IPS DF 6.9 (cell line): ENCODE measurements around the gene MIPOL1.
"Not testable (repeated sequence)": the region's sequence is repeated elsewhere in the genome, so short reads cannot be mapped to it uniquely, and the experiment has no call there.

Experiments
- DNase-seq: peaks from one replicate; pipeline ENCODE4 v3.0.0-alpha.2; 2013; ENCODE audit warnings: low read depth, low spot score
- H3K27ac ChIP-seq: one replicate; pipeline ENCODE4 v1.5.1; 2013; ENCODE audit warnings: low read length, control low read depth
- H3K27me3 ChIP-seq: 2 replicates; pipeline ENCODE4 v1.6.1; 2013; ENCODE audit warnings: mild to moderate bottlenecking, low read length; ENCODE audit not compliant: control insufficient read depth, insufficient read depth
- H3K36me3 ChIP-seq: 2 replicates; pipeline ENCODE4 v1.6.1; 2013; ENCODE audit warnings: low read length; ENCODE audit not compliant: control insufficient read depth, insufficient read depth
- H3K4me1 ChIP-seq: 2 replicates; pipeline ENCODE4 v1.6.1; 2013; ENCODE audit warnings: low read length; ENCODE audit not compliant: control insufficient read depth, insufficient read depth
- H3K4me3 ChIP-seq: 2 replicates; pipeline ENCODE4 v1.5.1; 2013; ENCODE audit warnings: mild to moderate bottlenecking, low read length
- H3K9me3 ChIP-seq: 2 replicates; pipeline ENCODE4 v1.6.1; 2013; ENCODE audit warnings: low read length, inconsistent platforms; ENCODE audit not compliant: control insufficient read depth, insufficient read depth
- WGBS: extraction: QIAGEN DNeasy Blood & Tissue Kit; methylation state at CpG from one replicate; pipeline ENCODE4 v1.1.7; 2013; ENCODE audit warnings: mixed read lengths, missing lambda C conversion rate; ENCODE audit not compliant: insufficient read length, insufficient coverage; 5-methylcytosine and 5-hydroxymethylcytosine counted together

MIPOL1 gene

DNA sequence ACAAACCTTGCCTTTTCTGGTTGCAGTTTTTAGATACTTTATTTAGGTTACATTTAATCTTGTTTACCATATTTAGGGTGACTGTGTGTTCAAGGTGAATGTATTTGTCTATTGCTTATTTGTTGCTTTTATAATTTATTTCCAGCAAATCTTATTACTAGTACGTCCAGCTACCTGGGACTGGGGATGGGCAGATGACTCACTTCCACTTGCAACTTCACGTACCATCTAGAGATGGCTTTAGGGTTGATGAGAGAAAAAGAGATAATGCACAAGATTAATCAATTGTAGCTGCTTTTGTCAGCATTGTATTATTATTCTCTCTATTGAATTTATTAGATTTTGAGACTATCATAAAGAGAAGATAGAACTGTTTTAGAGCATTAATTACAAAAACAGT is 5.1 kb downstream of the MIPOL1 start:
- H3K9me3 ChIP-seq = peaks cover 3% of the 10 kb centered on the region
- H3K4me3 ChIP-seq = no peak overlapping the region
- H3K4me1 ChIP-seq = no peaks in the 10 kb centered on the region
- WGBS = no CpG with 5 or more reads among the region's 2 CpGs
- H3K27ac ChIP-seq = no peak overlapping the region
- H3K36me3 ChIP-seq = no peaks in the 10 kb centered on the region
- H3K27me3 ChIP-seq = no peaks in the 10 kb centered on the region
- DNase-seq = no peak

DNA sequence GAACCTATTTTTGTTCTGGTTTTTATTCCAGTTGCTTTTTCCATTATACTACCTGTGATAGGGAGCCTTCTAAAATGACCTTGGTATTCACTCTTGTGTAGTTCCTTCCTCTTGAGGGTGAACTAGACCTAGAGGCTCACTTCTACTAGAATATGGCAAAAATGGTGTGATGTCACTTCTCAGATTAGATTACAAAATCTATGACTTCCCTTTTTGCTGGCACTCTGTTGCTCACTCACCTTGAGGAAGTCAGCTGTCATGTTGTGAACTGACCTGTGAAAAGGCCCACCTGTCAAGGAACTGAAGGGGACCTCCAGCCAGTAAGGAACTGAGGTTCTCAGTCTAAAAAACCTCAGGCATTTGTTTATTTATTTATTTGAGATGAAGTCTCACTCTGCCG is 5.7 kb downstream of the MIPOL1 start:
- Histone ChIP-seq H3K9me3 (peaks cover 3% of the 10 kb centered on the region), H3K27me3 (no peaks in the 10 kb centered on the region), H3K27ac (no peak overlapping the region), H3K36me3 (no peaks in the 10 kb centered on the region), H3K4me3 (no peak overlapping the region), H3K4me1 (no peaks in the 10 kb centered on the region)
- no peak for DNase-seq
- WGBS = no CpG with 5 or more reads among the region's 1 CpG

DNA sequence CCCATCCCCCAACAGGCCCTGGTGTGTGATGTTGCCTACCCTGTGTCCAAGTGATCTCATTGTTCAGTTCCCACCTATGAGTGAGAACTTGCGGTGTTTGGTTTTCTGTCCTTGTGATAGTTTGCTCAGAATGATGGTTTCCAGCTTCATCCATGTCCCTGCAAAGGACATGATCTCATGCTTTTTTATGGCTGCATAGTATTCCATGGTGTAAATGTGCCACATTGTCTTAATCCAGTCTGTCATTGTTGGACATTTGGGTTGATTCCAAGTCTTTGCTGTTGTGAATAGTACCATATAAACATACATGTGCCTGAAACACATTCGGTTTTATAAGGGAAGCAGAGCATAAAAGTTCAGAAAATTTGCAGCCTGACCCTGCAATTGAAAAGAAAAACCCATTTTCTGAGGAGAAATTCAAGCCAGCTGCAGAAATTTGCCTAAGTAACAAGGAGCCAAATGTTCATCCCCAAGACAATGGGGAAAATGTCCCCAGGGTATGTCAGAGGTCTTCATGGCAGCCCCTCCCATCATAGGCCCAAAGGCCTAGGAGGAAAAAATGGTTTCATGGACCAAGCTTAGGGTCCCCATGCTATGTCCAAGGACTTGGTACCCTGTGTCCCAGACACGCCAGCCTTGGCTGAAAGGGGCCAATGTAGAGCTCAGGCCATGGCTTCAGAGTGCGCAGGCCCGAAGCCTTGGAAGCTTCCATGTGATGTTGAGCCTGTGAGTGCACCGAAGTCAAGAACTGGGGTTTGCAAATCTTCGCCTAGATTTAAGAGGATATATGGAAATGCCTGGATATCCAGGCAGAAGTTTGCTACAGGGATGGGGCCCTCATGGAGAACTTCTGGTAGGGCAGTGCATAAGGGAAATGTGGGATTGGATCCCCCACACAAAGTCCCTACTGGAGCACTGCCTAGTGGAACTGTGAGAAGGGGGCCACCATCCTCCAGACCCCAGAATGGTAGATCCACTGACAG is 8.2 kb downstream of the MIPOL1 start:
- H3K9me3 ChIP-seq, H3K27ac ChIP-seq, H3K4me3 ChIP-seq, DNase-seq, H3K27me3 ChIP-seq, H3K36me3 ChIP-seq, H3K4me1 ChIP-seq: not testable (repeated sequence)
- WGBS = no CpG with 5 or more reads among the region's 7 CpGs

DNA sequence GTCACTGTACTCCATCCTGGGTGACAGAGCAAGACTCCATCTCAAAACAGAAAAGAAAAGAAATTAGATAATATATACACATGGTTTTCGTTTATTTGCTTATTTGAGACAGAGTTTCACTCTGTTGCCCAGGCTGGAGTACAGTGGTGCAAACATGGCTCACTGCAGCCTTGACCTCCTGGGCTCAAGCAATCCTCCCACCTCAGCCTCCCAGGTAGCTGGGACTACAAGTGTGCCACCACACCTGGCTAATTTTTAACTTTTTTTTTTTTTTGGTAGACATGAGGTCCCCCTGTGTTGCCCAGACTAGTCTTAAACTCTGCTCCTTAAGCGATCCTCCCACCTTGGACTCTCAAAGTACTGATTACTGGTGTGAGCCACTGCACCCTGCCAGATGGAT is 11.9 kb downstream of the MIPOL1 start:
- no CpG with 5 or more reads among the region's 2 CpGs for WGBS
- DNase-seq, H3K4me3 ChIP-seq, H3K27me3 ChIP-seq, H3K9me3 ChIP-seq, H3K36me3 ChIP-seq, H3K27ac ChIP-seq, H3K4me1 ChIP-seq: not testable (repeated sequence)

DNA sequence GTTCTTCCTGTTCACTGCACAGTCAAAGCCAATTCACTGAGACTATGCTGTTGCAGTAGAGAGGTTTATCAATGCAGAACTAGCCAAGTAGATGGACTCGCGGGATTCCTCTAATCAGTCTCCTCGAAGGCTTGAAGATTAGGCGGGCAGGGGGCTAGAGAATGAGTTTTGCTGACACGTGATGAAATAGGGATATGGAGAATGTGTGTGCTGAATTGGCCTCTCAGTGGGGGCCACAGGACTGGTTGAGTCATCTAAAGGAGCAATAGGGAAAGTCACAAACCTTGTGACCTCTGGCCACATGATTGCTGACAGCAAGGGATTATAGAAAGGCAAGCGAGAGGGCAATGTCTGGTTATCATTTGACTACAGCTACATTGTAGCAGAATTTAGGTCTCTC is 12.7 kb downstream of the MIPOL1 start:
- no CpG with 5 or more reads among the region's 6 CpGs for WGBS
- H3K4me1 ChIP-seq = no peaks in the 10 kb centered on the region

DNA sequence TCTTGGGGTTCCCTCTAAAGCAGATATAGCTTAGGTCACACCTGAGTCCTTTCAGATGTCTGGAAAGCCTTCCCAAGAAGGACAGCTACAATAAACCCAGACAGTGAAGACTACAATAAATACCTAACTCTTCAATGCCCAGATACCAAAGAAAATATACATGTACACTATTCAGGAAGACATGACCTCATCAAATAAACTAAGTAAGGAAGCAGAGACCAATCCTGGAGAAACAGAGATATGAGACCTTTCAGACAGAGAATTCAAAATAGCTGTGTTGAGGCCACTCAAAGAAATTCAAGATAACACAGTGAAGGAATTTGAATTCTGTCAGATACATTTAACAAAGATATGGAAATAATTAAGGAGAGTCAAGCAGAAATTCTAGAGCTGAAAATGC is 15.3 kb downstream of the MIPOL1 start:
- DNase-seq = no peak
- H3K4me3 ChIP-seq = no peak overlapping the region
- H3K4me1 ChIP-seq = no peaks in the 10 kb centered on the region
- H3K27ac ChIP-seq = no peak overlapping the region
- H3K9me3 ChIP-seq = no peaks in the 10 kb centered on the region
- no peaks in the 10 kb centered on the region for H3K36me3 ChIP-seq
- no peaks in the 10 kb centered on the region for H3K27me3 ChIP-seq

More for the DNA sequence above, 12.7 kb downstream of the MIPOL1 start:
- Histone ChIP-seq H3K27me3 (no peaks in the 10 kb centered on the region), H3K9me3 (peaks cover 3% of the 10 kb centered on the region), H3K4me3 (no peak overlapping the region), H3K36me3 (no peaks in the 10 kb centered on the region), H3K27ac (no peak overlapping the region)
- no peak for DNase-seq

DNA sequence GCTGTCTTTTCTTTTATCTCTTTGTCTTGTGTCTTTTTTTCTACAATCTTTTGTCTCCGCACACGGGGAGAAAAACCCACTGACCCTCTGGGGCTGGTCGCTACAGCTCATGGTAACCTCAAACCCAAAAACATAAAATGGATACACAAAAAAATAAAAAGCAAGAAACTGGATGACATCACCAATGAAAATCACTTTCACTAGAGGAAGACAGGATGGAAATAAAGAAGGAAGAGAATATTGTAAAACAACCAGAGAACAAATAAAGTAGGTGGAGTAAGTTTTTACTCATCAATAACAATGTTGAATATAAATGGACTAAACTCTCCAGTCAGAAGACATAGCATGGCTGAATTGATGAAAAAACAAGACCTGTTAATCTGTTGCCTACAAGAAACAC is 17.6 kb downstream of the MIPOL1 start:
- Histone ChIP-seq H3K4me1 (no peaks in the 10 kb centered on the region), H3K4me3 (no peak overlapping the region), H3K9me3 (no peaks in the 10 kb centered on the region), H3K27ac (no peak overlapping the region), H3K27me3 (no peaks in the 10 kb centered on the region), H3K36me3 (no peaks in the 10 kb centered on the region)
- WGBS = no CpG with 5 or more reads among the region's 3 CpGs
- DNase-seq = no peak

DNA sequence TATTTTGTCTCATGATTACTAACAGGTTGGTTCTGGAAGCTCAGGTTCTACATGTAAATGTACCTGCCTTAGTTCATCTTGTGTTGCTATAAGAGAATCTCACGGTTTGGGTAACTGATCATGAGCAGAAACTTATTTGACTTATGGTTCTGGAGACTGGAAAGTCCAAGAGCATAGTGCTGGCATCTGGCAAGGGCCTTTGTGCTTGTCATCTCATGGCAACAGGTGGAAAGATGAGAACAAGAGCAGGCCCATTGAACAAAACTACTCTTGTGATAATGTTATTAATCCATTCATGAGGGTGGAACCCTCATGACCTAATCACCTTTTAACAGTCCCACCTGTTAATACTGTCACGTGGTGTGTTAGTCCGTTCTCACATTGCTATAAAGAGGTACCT is 23.3 kb downstream of the MIPOL1 start:
- no CpG with 5 or more reads among the region's 3 CpGs for WGBS
- Histone ChIP-seq H3K4me1 (no peaks in the 10 kb centered on the region), H3K36me3 (no peaks in the 10 kb centered on the region), H3K27ac (no peak overlapping the region), H3K4me3 (no peak overlapping the region), H3K9me3 (peaks cover 2% of the 10 kb centered on the region; the same call in 1 of the 2 replicates), H3K27me3 (no peaks in the 10 kb centered on the region)
- DNase-seq = no peak

DNA sequence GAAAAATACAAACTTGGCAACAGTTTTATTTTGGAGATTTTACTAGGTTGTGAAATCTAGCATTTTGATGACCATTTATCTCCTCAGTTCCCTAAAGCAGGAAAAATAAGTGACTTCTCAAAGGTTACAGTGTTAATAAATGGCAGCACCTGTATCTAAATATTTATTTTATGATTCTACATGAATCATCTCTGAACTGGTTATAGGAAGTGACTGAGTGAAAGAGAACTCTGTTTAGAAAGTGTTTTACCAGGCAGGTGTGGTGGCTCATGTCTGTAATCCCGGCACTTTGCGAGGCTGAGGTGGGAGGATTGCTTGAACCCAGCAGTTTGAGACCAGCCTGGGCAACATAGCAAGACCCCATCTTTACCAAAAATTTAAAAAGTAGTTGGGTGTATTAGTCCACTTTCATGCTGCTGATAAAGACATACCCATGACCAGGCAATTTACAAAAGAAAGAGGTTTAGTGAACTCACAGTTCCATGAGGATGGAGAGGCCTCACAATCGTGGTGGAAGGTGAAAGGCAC is 26.3 kb downstream of the MIPOL1 start:
- no peak overlapping the region for H3K27ac ChIP-seq
- H3K4me3 ChIP-seq = no peak overlapping the region
- H3K27me3 ChIP-seq = no peaks in the 10 kb centered on the region
- no peak for DNase-seq
- H3K9me3 ChIP-seq = peaks cover 2% of the 10 kb centered on the region; the same call in 1 of the 2 replicates
- no CpG with 5 or more reads among the region's 3 CpGs for WGBS
- no peaks in the 10 kb centered on the region for H3K36me3 ChIP-seq
- H3K4me1 ChIP-seq = no peaks in the 10 kb centered on the region

DNA sequence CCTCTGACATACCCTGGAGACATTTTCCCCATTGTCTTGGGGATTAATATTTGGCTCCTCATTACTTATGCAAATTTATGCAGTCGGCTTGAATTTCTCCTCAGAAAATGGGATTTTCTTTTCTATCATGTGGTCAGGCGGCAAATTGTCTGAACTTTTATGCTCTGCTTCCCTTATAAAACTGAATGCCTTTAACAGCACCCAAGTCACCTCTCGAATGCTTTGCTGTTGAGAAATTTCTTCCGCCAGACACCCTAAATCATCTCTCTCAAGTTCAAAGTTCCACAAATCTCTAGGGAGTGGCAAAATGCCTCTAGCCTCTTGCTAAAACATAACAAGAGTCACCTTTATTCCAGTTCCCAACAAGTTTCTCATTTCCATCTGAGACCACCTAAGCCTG is 27.9 kb downstream of the MIPOL1 start:
- H3K27ac ChIP-seq, DNase-seq, H3K4me1 ChIP-seq, H3K9me3 ChIP-seq, H3K27me3 ChIP-seq, H3K36me3 ChIP-seq, H3K4me3 ChIP-seq: not testable (repeated sequence)
- no CpG with 5 or more reads among the region's 4 CpGs for WGBS
